HCT116 (cell line): ENCODE results near the gene GPR75. TPM values are rescaled to one million over a fixed set of nuclear protein-coding genes. Genes with fewer than 3 reads are reported as not detected.

Experiments
- ATAC-seq: fragments of 200-7000 bp; cut with Tn5 transposase; 2 replicates; pipeline ENCODE4 v1.9.1; 2020; ENCODE audit warnings: mild to moderate bottlenecking, moderate library complexity
- BruUV-seq: library from RNA; stranded (reverse); fragments of 400-500 nt; replicated peaks from 2 replicates; lab custom pipeline; 2021; lab: Mats Ljungman, UMichigan
- CTCF ChIA-PET: fragments of 300-600 bp; sonication (Branson Sonifier 250); formaldehyde crosslinking; loops from one replicate; lab custom pipeline; 2021; ENCODE audit warnings: antibody characterized with exemption; lab: Charles Lee
- POLR2A ChIA-PET: fragments of 300-600, 350-600 bp; sonication (Branson Sonifier 250); formaldehyde crosslinking; loops from one replicate; lab custom pipeline; 2021; ENCODE audit warnings: antibody characterized with exemption; lab: Charles Lee
- RAD21 ChIA-PET, 2 experiments: fragments of 300-600 bp; sonication (Branson Sonifier 250); formaldehyde crosslinking; loops; one replicate each; lab custom pipeline; 2023; ENCODE audit warnings: low total read pairs in 2 of 2; ENCODE audit not compliant: uncharacterized antibody in 2 of 2, unreplicated experiment in 2 of 2, low non-redundant PET in 1 of 2; lab: Charles Lee
- DNase-seq: peaks from one replicate; pipeline ENCODE4 v3.0.0-alpha.2; 2010; ENCODE audit warnings: low read depth, low spot score
- H2AFZ ChIP-seq: fragments of 200-600 bp; shearing (Covaris generic), sonication (generic); 2 replicates; pipeline ENCODE4 v1.6.1; 2017; ENCODE audit warnings: low read depth, mixed run types, mixed read lengths, antibody characterized with exemption, low read length; ENCODE audit not compliant: poor library complexity, severe bottlenecking
- H3K27ac ChIP-seq: 2 replicates; pipeline ENCODE4 v1.5.1; 2012; ENCODE audit warnings: low read depth, low read length
- H3K27me3 ChIP-seq: fragments of 200-600 bp; sonication (generic); 2 replicates; pipeline ENCODE4 v1.6.1; 2016; ENCODE audit warnings: mixed run types, low read length, mixed read lengths; ENCODE audit not compliant: insufficient read depth
- H3K36me3 ChIP-seq, 2 experiments: fragments of 200-500 bp in 1 of 2; fragments of 200-600 bp in 1 of 2; sonication (Bioruptor generic) in 1 of 2; sonication (generic) in 1 of 2; 2 replicates each; pipeline versions ENCODE4 v1.5.1 to v1.6.1; 2014 to 2016; ENCODE audit warnings: low read length in 2 of 2, inconsistent platforms in 1 of 2, mixed read lengths in 1 of 2, mixed run types in 1 of 2; ENCODE audit not compliant: insufficient read depth in 2 of 2, control insufficient read depth in 1 of 2
- H3K4me1 ChIP-seq, 2 experiments: fragments of 200-600 bp in 1 of 2; sonication (generic) in 1 of 2; 2 replicates each; pipeline versions ENCODE4 v1.5.1 to v1.6.1; 2012 to 2017; ENCODE audit warnings: low read length in 2 of 2, inconsistent platforms in 1 of 2, mild to moderate bottlenecking in 1 of 2, mixed read lengths in 1 of 2, mixed run types in 1 of 2, moderate library complexity in 1 of 2; ENCODE audit not compliant: insufficient read depth in 2 of 2, control insufficient read depth in 1 of 2
- H3K4me2 ChIP-seq: fragments of 200-600 bp; sonication (generic); 2 replicates; pipeline ENCODE4 v1.6.1; 2017; ENCODE audit warnings: mixed run types, low read length, mixed read lengths
- H3K4me3 ChIP-seq, 2 experiments: fragments of 200-600 bp in 1 of 2; sonication (generic) in 1 of 2; replicated peaks in 1 of 2; 2 replicates each; pipeline ENCODE4 v1.5.1; 2011 to 2016; ENCODE audit warnings: low read length in 2 of 2, control low read depth in 1 of 2, low read depth in 1 of 2, mild to moderate bottlenecking in 1 of 2, mixed read lengths in 1 of 2, mixed run types in 1 of 2
- H3K79me2 ChIP-seq: fragments of 200-600 bp; sonication (generic); 2 replicates; pipeline ENCODE4 v1.6.1; 2017; ENCODE audit warnings: mild to moderate bottlenecking, mixed run types, low read length, moderate library complexity, mixed read lengths; ENCODE audit not compliant: insufficient read depth
- H3K9ac ChIP-seq: fragments of 200-600 bp; sonication (generic); 2 replicates; pipeline ENCODE4 v1.6.1; 2016; ENCODE audit warnings: low read length, mixed read lengths
- H3K9me2 ChIP-seq: fragments of 200-600 bp; sonication (generic), shearing (Covaris generic); 2 replicates; pipeline ENCODE4 v1.6.1; 2017; ENCODE audit warnings: mixed run types, mild to moderate bottlenecking, moderate library complexity; ENCODE audit not compliant: insufficient read depth
- H3K9me3 ChIP-seq, 2 experiments: fragments of 200-500 bp in 1 of 2; fragments of 200-600 bp in 1 of 2; sonication (Bioruptor generic) in 1 of 2; sonication (generic) in 1 of 2; 2 replicates each; pipeline ENCODE4 v1.6.1; 2014 to 2017; ENCODE audit warnings: low read length in 2 of 2, mixed read lengths in 2 of 2, inconsistent platforms in 1 of 2, low read depth in 1 of 2, mild to moderate bottlenecking in 1 of 2, mixed run types in 1 of 2, moderate library complexity in 1 of 2; ENCODE audit not compliant: control insufficient read depth in 1 of 2, insufficient read depth in 1 of 2
- H4K20me1 ChIP-seq: fragments of 200-600 bp; sonication (generic), shearing (Covaris generic); 2 replicates; pipeline ENCODE4 v1.6.1; 2017; ENCODE audit warnings: mixed run types, mild to moderate bottlenecking, moderate library complexity; ENCODE audit not compliant: insufficient read depth
- EGR1 ChIP-seq: IDR thresholded peaks from 2 replicates; pipeline ENCODE4 v1.6.1; 2012; ENCODE audit warnings: low read depth
- ELF1 ChIP-seq: IDR thresholded peaks from 2 replicates; pipeline ENCODE4 v1.6.1; 2012; ENCODE audit warnings: low read depth, borderline replicate concordance
- FOSL1 ChIP-seq: IDR thresholded peaks from 2 replicates; pipeline ENCODE4 v1.6.1; 2012; ENCODE audit warnings: low read depth
- JUND ChIP-seq: IDR thresholded peaks from 2 replicates; pipeline ENCODE4 v1.6.1; 2012
- RAD21 ChIP-seq: IDR thresholded peaks from 2 replicates; pipeline ENCODE4 v1.6.1; 2012; ENCODE audit warnings: low read depth, mild to moderate bottlenecking
- ZBTB33 ChIP-seq: IDR thresholded peaks from 2 replicates; pipeline ENCODE4 v1.6.1; 2011; ENCODE audit warnings: mild to moderate bottlenecking, low read length, moderate library complexity; ENCODE audit not compliant: insufficient replicate concordance; ENCODE audit errors: extremely low read depth
- ZFX ChIP-seq: fragments of 450-650 bp; IDR thresholded peaks from 2 replicates; pipeline ENCODE4 v1.6.1; 2017
- intact Hi-C: fragments of 100-400 bp; cut with micrococcal nuclease; formaldehyde crosslinking; loops from 2 replicates; pipeline ENCODE4 v1.10.0; 2022
- total RNA-seq: library from RNA; stranded (reverse); gene quantifications from one replicate; pipeline ENCODE4 v1.2.1, GENCODE V29; 2021; ENCODE audit not compliant: unreplicated experiment

GPR75 gene
- total RNA-seq, 1 experiment from 2014 or later, result 1.2 TPM

GRCh38 chr2:53867169-53867568, 7.4 kb upstream of the GPR75 start:
- intact Hi-C loops, result no loop called here
- Histone ChIP-seq H3K9me2 (no peaks in the 10 kb centered on the region), H3K27me3 (no peaks in the 10 kb centered on the region), H3K4me1 (no peaks in the 10 kb centered on the region), H2AFZ (no peak overlapping the region), H3K9me3 (no peaks in the 10 kb centered on the region), H3K4me3 (no peak overlapping the region), H3K36me3 (peaks cover 12 to 17% of the 10 kb centered on the region in 2 experiments), H4K20me1 (no peaks in the 10 kb centered on the region), H3K9ac (no peak overlapping the region), H3K27ac (no peak overlapping the region), H3K4me2 (no peak overlapping the region), H3K79me2 (no peaks in the 10 kb centered on the region)
- TF ChIP-seq FOSL1, result no peak
- RAD21 ChIA-PET, result no interaction called here
- CTCF ChIA-PET, result no interaction called here
- no peak for DNase-seq
- no TSS peak for BruUV-seq
- POLR2A ChIA-PET, result no interaction called here
- no peak for ATAC-seq

GRCh38 chr2:53865962-53866361, 6.2 kb upstream of the GPR75 start:
- intact Hi-C loops, result no loop called here
- Histone ChIP-seq H3K27me3 (no peaks in the 10 kb centered on the region), H3K4me2 (no peak overlapping the region), H3K9me2 (no peaks in the 10 kb centered on the region), H2AFZ (no peak overlapping the region), H4K20me1 (no peaks in the 10 kb centered on the region; the same call in 1 of the 2 replicates), H3K4me1 (no peaks in the 10 kb centered on the region), H3K79me2 (no peaks in the 10 kb centered on the region), H3K4me3 (no peak overlapping the region)
- no peak for ATAC-seq
- no TSS peak for BruUV-seq
- no peak for DNase-seq
- no peak for TF ChIP-seq ELF1
- no peak for TF ChIP-seq ZBTB33
- no peak for TF ChIP-seq RAD21
- TF ChIP-seq EGR1, result no peak
- TF ChIP-seq ZFX, result no peak
- no peak for TF ChIP-seq JUND
- TF ChIP-seq, all 23 proteins: peak for 0
- Histone ChIP-seq H3K9me3 (no peaks in the 10 kb centered on the region), H3K27ac (no peak overlapping the region), H3K9ac (no peak overlapping the region), H3K36me3 (peaks cover 12 to 17% of the 10 kb centered on the region in 2 experiments)
- ChIA-PET RAD21 (no interaction called here), CTCF (no interaction called here), POLR2A (no interaction called here)
